K562 (cell line): ENCODE data around the gene OST4. TPM values are rescaled to one million over a fixed set of nuclear protein-coding genes. Genes with fewer than 3 reads are reported as not detected.

Experiments used
- CHD1 ChIP-seq: fragments of 200-600 bp; sonication (generic); IDR thresholded peaks from one replicate; pipeline ENCODE4 v1.6.1; 2012; ENCODE audit warnings: mild to moderate bottlenecking, moderate library complexity, low read length, inconsistent platforms
- FOXM1 ChIP-seq, 2 experiments: fragments of 450-650 bp in 1 of 2; sonication (generic) in 1 of 2; formaldehyde crosslinking in 1 of 2; IDR thresholded peaks; 2 replicates each; pipeline versions ENCODE4 v1.6.1 to v1.9.0; 2017 to 2022; ENCODE audit warnings: low read depth in 2 of 2, mild to moderate bottlenecking in 2 of 2, missing genetic modification reagents in 1 of 2, moderate library complexity in 1 of 2
- POLR3G ChIP-seq: IDR thresholded peaks from 2 replicates; pipeline ENCODE4 v1.6.1; 2011; ENCODE audit not compliant: insufficient read length, insufficient replicate concordance; ENCODE audit errors: extremely low read depth
- RNF2 ChIP-seq: sonication (generic); IDR thresholded peaks from 2 replicates; pipeline ENCODE4 v1.6.1; 2016
- ZNF408 ChIP-seq: fragments of 250-450 bp; sonication (Bioruptor Pico); IDR thresholded peaks from 2 replicates; pipeline ENCODE4 v1.4.0; 2020; ENCODE audit warnings: low read depth, mild to moderate bottlenecking, moderate library complexity
- polyA plus RNA-seq, 8 experiments: library from polyadenylated mRNA; depleted of rRNA in 4 of 8; stranded (reverse) in 5 of 8; unstranded in 3 of 8; fragments of >200 nt; fragmentation: Nextera tagmentation in 2 of 8; fragmentation: Illumina TruSeq in 1 of 8; extraction: Ambion mirVana in 2 of 8; extraction: Trizol in 1 of 8; gene quantifications; 2 replicates each; pipeline versions ENCODE4 v1.2.1 to v1.2.3, GENCODE V29; 2011 to 2014; ENCODE audit warnings: inconsistent platforms in 1 of 8, missing spikeins in 1 of 8
- total RNA-seq, 7 experiments: library from RNA; depleted of rRNA in 6 of 7; stranded (reverse); fragments of >200 nt in 6 of 7; fragmentation: Illumina TruSeq in 2 of 7; extraction: Trizol in 2 of 7; gene quantifications; 2 replicates each; pipeline versions ENCODE4 v1.2.1 to v1.2.3, GENCODE V29; 2011 to 2021; ENCODE audit warnings: low replicate concordance in 1 of 7
- TF ChIP-seq, protein P1 (sequence below): IDR thresholded peaks from 3 replicates; pipeline ENCODE4 v1.6.1; 2011; ENCODE audit warnings: borderline replicate concordance, mild to moderate bottlenecking, moderate library complexity; ENCODE audit not compliant: insufficient read length; ENCODE audit errors: extremely low read depth
- TF ChIP-seq, protein P2 (sequence below): fragments of 200-600 bp; sonication (generic); IDR thresholded peaks from one replicate; pipeline ENCODE4 v1.6.1; 2012; ENCODE audit warnings: mild to moderate bottlenecking, low read depth, low read length, inconsistent platforms
- TF ChIP-seq, protein P3 (sequence below): fragments of 200-800 bp; sonication (Bioruptor generic); IDR thresholded peaks from 2 replicates; pipeline ENCODE4 v1.6.1; 2017; ENCODE audit warnings: missing genetic modification characterization, missing compliant biosample characterization
- TF ChIP-seq, protein P4 (sequence below): fragments of 250-450 bp; sonication (Bioruptor Pico); IDR thresholded peaks from 2 replicates; pipeline ENCODE4 v1.5.0; 2021

The OST4 gene
- total and polyA plus RNA-seq, 9 of the 15 experiments (the other 6 are each of a cell fraction or from before 2014, with no cell fraction given): 186 to 1,155 (median 355) TPM

DNA sequence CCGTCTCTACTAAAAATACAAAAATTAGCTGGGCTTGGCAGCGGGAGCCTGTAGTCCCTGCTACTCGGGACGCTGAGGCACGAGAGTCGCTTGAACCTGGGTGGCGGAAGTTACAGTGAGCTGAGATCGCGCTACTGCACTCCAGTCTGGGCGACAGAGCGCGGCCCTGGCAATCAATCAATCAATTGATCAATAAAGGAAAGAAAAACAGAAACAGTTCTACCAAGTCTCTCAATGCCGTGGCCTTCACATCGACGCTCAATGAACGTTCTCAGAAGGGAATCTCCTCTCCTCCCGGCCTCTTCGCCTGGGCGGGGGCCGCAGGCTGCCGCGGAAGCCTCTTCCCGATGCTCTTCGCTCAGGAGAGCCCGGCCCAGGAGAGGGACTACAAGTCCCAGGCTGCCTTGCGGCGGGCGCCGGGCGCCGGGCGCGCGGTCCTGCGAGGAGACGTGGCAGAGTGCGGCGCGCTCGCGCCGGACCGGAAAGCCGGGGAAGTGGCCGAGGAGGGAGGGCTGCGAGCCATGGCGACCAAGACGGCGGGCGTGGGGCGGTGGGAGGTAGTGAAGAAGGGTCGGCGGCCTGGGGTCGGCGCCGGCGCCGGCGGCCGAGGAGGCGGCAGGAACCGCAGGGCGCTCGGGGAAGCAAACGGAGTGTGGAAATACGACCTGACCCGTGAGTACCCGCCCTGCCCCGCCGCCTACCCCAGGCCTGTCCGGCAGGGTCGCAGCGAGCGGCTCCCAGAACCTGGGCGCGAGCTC is 38.8 kb downstream of the OST4 start, which contains the start of gene TMEM214 (continued):
- TF ChIP-seq, protein P1, sequence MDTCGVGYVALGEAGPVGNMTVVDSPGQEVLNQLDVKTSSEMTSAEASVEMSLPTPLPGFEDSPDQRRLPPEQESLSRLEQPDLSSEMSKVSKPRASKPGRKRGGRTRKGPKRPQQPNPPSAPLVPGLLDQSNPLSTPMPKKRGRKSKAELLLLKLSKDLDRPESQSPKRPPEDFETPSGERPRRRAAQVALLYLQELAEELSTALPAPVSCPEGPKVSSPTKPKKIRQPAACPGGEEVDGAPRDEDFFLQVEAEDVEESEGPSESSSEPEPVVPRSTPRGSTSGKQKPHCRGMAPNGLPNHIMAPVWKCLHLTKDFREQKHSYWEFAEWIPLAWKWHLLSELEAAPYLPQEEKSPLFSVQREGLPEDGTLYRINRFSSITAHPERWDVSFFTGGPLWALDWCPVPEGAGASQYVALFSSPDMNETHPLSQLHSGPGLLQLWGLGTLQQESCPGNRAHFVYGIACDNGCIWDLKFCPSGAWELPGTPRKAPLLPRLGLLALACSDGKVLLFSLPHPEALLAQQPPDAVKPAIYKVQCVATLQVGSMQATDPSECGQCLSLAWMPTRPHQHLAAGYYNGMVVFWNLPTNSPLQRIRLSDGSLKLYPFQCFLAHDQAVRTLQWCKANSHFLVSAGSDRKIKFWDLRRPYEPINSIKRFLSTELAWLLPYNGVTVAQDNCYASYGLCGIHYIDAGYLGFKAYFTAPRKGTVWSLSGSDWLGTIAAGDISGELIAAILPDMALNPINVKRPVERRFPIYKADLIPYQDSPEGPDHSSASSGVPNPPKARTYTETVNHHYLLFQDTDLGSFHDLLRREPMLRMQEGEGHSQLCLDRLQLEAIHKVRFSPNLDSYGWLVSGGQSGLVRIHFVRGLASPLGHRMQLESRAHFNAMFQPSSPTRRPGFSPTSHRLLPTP: peak; percentile 70
- TF ChIP-seq FOXM1 (IDR thresholded peaks at IDR 0.05; ENCODE audit: low read depth) (no peak), FOXM1 (CRISPR knock-in tag; IDR thresholded peaks at IDR 0.05; ENCODE audit: low read depth) (no peak), ZNF408 (CRISPR knock-in tag) (no peak), CHD1 (no peak), RNF2 (peak; percentile 44; the same call in 1 of the 2 replicates), POLR3G (no peak)
- TF ChIP-seq, protein P2, sequence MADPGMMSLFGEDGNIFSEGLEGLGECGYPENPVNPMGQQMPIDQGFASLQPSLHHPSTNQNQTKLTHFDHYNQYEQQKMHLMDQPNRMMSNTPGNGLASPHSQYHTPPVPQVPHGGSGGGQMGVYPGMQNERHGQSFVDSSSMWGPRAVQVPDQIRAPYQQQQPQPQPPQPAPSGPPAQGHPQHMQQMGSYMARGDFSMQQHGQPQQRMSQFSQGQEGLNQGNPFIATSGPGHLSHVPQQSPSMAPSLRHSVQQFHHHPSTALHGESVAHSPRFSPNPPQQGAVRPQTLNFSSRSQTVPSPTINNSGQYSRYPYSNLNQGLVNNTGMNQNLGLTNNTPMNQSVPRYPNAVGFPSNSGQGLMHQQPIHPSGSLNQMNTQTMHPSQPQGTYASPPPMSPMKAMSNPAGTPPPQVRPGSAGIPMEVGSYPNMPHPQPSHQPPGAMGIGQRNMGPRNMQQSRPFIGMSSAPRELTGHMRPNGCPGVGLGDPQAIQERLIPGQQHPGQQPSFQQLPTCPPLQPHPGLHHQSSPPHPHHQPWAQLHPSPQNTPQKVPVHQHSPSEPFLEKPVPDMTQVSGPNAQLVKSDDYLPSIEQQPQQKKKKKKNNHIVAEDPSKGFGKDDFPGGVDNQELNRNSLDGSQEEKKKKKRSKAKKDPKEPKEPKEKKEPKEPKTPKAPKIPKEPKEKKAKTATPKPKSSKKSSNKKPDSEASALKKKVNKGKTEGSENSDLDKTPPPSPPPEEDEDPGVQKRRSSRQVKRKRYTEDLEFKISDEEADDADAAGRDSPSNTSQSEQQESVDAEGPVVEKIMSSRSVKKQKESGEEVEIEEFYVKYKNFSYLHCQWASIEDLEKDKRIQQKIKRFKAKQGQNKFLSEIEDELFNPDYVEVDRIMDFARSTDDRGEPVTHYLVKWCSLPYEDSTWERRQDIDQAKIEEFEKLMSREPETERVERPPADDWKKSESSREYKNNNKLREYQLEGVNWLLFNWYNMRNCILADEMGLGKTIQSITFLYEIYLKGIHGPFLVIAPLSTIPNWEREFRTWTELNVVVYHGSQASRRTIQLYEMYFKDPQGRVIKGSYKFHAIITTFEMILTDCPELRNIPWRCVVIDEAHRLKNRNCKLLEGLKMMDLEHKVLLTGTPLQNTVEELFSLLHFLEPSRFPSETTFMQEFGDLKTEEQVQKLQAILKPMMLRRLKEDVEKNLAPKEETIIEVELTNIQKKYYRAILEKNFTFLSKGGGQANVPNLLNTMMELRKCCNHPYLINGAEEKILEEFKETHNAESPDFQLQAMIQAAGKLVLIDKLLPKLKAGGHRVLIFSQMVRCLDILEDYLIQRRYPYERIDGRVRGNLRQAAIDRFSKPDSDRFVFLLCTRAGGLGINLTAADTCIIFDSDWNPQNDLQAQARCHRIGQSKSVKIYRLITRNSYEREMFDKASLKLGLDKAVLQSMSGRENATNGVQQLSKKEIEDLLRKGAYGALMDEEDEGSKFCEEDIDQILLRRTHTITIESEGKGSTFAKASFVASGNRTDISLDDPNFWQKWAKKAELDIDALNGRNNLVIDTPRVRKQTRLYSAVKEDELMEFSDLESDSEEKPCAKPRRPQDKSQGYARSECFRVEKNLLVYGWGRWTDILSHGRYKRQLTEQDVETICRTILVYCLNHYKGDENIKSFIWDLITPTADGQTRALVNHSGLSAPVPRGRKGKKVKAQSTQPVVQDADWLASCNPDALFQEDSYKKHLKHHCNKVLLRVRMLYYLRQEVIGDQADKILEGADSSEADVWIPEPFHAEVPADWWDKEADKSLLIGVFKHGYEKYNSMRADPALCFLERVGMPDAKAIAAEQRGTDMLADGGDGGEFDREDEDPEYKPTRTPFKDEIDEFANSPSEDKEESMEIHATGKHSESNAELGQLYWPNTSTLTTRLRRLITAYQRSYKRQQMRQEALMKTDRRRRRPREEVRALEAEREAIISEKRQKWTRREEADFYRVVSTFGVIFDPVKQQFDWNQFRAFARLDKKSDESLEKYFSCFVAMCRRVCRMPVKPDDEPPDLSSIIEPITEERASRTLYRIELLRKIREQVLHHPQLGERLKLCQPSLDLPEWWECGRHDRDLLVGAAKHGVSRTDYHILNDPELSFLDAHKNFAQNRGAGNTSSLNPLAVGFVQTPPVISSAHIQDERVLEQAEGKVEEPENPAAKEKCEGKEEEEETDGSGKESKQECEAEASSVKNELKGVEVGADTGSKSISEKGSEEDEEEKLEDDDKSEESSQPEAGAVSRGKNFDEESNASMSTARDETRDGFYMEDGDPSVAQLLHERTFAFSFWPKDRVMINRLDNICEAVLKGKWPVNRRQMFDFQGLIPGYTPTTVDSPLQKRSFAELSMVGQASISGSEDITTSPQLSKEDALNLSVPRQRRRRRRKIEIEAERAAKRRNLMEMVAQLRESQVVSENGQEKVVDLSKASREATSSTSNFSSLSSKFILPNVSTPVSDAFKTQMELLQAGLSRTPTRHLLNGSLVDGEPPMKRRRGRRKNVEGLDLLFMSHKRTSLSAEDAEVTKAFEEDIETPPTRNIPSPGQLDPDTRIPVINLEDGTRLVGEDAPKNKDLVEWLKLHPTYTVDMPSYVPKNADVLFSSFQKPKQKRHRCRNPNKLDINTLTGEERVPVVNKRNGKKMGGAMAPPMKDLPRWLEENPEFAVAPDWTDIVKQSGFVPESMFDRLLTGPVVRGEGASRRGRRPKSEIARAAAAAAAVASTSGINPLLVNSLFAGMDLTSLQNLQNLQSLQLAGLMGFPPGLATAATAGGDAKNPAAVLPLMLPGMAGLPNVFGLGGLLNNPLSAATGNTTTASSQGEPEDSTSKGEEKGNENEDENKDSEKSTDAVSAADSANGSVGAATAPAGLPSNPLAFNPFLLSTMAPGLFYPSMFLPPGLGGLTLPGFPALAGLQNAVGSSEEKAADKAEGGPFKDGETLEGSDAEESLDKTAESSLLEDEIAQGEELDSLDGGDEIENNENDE: no peak
- TF ChIP-seq, protein P3, sequence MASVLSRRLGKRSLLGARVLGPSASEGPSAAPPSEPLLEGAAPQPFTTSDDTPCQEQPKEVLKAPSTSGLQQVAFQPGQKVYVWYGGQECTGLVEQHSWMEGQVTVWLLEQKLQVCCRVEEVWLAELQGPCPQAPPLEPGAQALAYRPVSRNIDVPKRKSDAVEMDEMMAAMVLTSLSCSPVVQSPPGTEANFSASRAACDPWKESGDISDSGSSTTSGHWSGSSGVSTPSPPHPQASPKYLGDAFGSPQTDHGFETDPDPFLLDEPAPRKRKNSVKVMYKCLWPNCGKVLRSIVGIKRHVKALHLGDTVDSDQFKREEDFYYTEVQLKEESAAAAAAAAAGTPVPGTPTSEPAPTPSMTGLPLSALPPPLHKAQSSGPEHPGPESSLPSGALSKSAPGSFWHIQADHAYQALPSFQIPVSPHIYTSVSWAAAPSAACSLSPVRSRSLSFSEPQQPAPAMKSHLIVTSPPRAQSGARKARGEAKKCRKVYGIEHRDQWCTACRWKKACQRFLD: peak; percentile 87; the same call in 1 of the 2 replicates
- TF ChIP-seq, protein P4, sequence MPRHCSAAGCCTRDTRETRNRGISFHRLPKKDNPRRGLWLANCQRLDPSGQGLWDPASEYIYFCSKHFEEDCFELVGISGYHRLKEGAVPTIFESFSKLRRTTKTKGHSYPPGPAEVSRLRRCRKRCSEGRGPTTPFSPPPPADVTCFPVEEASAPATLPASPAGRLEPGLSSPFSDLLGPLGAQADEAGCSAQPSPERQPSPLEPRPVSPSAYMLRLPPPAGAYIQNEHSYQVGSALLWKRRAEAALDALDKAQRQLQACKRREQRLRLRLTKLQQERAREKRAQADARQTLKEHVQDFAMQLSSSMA (CRISPR knock-in tag): no peak
